ENCODE data around the gene RNF220. TPM values are rescaled to one million over a fixed set of nuclear protein-coding genes. Genes with fewer than 3 reads are reported as not detected.

Gene RNF220
- total and polyA plus RNA-seq, 2 of the 4 experiments (the other 2 are of a cell fraction) = 71.8 to 77.1 TPM

DNA sequence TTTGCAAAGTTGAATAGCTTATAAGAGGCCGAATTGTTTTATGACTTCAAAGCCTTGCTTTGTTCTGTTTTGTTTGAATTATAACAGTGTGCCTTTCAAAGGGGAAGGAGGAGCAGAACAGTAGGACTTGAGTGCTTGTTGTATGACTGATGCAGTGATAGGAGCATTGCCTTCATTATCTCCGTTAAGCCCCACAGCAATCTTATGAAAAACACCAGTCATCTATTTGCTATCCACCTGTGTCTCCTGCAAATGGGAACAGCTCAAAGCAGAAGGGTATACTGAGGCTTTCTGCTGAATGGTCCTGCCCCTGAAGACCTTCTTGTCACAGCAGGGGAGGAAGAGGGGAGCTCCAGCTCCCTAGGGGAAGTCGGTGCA, 127.5 kb downstream of the RNF220 start:
- Histone ChIP-seq H2AFZ (replicated peaks; ENCODE audit: low read length, poor library complexity) (no peak overlapping the region), H3K79me1 (ENCODE audit: low read depth in 1 of 2, low read length in 2 of 2) (no peaks in the 10 kb centered on the region), H2BK15ac (ENCODE audit: low read depth, low read length) (no peak overlapping the region), H4K5ac (ENCODE audit: low read depth, low read length) (no peak overlapping the region), H2AK9ac (replicated peaks; ENCODE audit: low read depth, low read length, poor library complexity) (no peak overlapping the region), H2AK5ac (ENCODE audit: low read depth, low read length) (no peak overlapping the region), H3K4me1 (ENCODE audit: control insufficient read depth, insufficient read depth, low read length) (no peaks in the 10 kb centered on the region), H2BK5ac (ENCODE audit: low read depth, low read length, poor library complexity, severe bottlenecking) (no peak overlapping the region), H2BK20ac (ENCODE audit: low read depth, low read length) (no peak overlapping the region), H2BK120ac (ENCODE audit: low read depth, low read length) (no peak overlapping the region), H3K9me3 (ENCODE audit: control insufficient read depth, insufficient read depth, low read length) (no peaks in the 10 kb centered on the region), H3K4ac (ENCODE audit: low read depth, low read length) (no peak overlapping the region), H3K36me3 (ENCODE audit: control insufficient read depth, insufficient read depth, low read length) (no peaks in the 10 kb centered on the region), H3K4me3 (ENCODE audit: insufficient read depth, low read depth, low read length) (no peak overlapping the region), H3K27me3 (ENCODE audit: control insufficient read depth, insufficient read depth, low read length) (peaks cover 13% of the 10 kb centered on the region), H3K9ac (ENCODE audit: low read depth, low read length) (no peak overlapping the region), H4K8ac (ENCODE audit: low read depth in 2 of 2, low read length in 2 of 2) (no peak overlapping the region), H3K14ac (replicated peaks; ENCODE audit: low read depth, low read length) (no peak overlapping the region), H3K27ac (ENCODE audit: insufficient read depth, low read length) (no peak overlapping the region), H4K20me1 (ENCODE audit: insufficient read depth, low read length) (no peaks in the 10 kb centered on the region), H3K4me2 (ENCODE audit: low read depth, low read length) (no peak overlapping the region), H3K56ac (ENCODE audit: extremely low read depth, insufficient read depth, low read length) (no peak overlapping the region), H3K23ac (ENCODE audit: low read depth, low read length) (no peak overlapping the region), H3K18ac (ENCODE audit: low read depth, low read length) (no peak overlapping the region), H3K9me1 (ENCODE audit: insufficient read depth, low read length) (no peaks in the 10 kb centered on the region), H4K91ac (ENCODE audit: insufficient read depth, low read depth, low read length) (no peak overlapping the region)
- ChIA-PET CTCF (no interaction called here), POLR2A (ENCODE audit: unreplicated experiment) (no interaction called here)
- BruUV-seq (replicated peaks) = no TSS peak
- in situ Hi-C loops (cut with MboI; ENCODE audit: low sequenced_read_pairs) (no loop called here), intact Hi-C loops (cut with micrococcal nuclease) (no loop called here), dilution Hi-C loops (cut with HindIII; ENCODE audit: low sequenced_read_pairs, unreplicated experiment) (no loop called here)
- no CpG with 5 or more reads among the region's 3 CpGs for WGBS, 2 experiments (ENCODE audit: extremely low coverage in 2 of 2, insufficient read length in 1 of 2)
- DNase-seq (no peak), ATAC-seq (ENCODE audit: low read depth) (no peak)
- TF ChIP-seq POLR2A (IDR thresholded peaks at IDR 0.05; ENCODE audit: low read depth, low read length) (no peak), MAFK (IDR thresholded peaks at IDR 0.05; ENCODE audit: low read depth, low read length) (no peak), CHD1 (IDR thresholded peaks at IDR 0.05; ENCODE audit: low read depth, low read length) (no peak), SMC3 (IDR thresholded peaks at IDR 0.05; ENCODE audit: low read depth, low read length) (no peak), NFE2L2 (IDR thresholded peaks at IDR 0.05; ENCODE audit: low read depth, low read length) (no peak), MAZ (IDR thresholded peaks at IDR 0.05; ENCODE audit: borderline replicate concordance, low read depth, low read length) (no peak), RFX5 (IDR thresholded peaks at IDR 0.05; ENCODE audit: low read depth, low read length) (no peak), MXI1 (IDR thresholded peaks at IDR 0.05; ENCODE audit: borderline replicate concordance, low read depth, low read length) (no peak), RCOR1 (IDR thresholded peaks at IDR 0.05; ENCODE audit: insufficient replicate concordance, low read length) (no peak), BHLHE40 (IDR thresholded peaks at IDR 0.05; ENCODE audit: low read depth, low read length) (no peak)
- TF ChIP-seq, protein P1, sequence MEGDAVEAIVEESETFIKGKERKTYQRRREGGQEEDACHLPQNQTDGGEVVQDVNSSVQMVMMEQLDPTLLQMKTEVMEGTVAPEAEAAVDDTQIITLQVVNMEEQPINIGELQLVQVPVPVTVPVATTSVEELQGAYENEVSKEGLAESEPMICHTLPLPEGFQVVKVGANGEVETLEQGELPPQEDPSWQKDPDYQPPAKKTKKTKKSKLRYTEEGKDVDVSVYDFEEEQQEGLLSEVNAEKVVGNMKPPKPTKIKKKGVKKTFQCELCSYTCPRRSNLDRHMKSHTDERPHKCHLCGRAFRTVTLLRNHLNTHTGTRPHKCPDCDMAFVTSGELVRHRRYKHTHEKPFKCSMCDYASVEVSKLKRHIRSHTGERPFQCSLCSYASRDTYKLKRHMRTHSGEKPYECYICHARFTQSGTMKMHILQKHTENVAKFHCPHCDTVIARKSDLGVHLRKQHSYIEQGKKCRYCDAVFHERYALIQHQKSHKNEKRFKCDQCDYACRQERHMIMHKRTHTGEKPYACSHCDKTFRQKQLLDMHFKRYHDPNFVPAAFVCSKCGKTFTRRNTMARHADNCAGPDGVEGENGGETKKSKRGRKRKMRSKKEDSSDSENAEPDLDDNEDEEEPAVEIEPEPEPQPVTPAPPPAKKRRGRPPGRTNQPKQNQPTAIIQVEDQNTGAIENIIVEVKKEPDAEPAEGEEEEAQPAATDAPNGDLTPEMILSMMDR (conservative IDR thresholded peaks at IDR 0.05; ENCODE audit: low read depth, low read length) = no peak
- TF ChIP-seq, protein P2, sequence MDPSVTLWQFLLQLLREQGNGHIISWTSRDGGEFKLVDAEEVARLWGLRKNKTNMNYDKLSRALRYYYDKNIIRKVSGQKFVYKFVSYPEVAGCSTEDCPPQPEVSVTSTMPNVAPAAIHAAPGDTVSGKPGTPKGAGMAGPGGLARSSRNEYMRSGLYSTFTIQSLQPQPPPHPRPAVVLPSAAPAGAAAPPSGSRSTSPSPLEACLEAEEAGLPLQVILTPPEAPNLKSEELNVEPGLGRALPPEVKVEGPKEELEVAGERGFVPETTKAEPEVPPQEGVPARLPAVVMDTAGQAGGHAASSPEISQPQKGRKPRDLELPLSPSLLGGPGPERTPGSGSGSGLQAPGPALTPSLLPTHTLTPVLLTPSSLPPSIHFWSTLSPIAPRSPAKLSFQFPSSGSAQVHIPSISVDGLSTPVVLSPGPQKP (IDR thresholded peaks at IDR 0.05; ENCODE audit: borderline replicate concordance, low read depth, low read length) = no peak
